Osteocyte (in vitro differentiated cells): ENCODE measurements around the gene FASTK. TPM values are rescaled to one million over a fixed set of nuclear protein-coding genes. Genes with fewer than 3 reads are reported as not detected.
A peak's percentile ranks its signal among the peaks of the same experiment; 100 is the strongest.

Experiments
- DNase-seq: peaks from one replicate; pipeline ENCODE4 v3.0.0; 2021; ENCODE audit warnings: mixed read lengths; ENCODE audit not compliant: unreplicated experiment; ENCODE audit errors: extremely low spot score
- H3K27ac Mint-ChIP-seq: one replicate; pipeline ENCODE4 v1.8.0; 2021; ENCODE audit warnings: mild to moderate bottlenecking, mixed read lengths; ENCODE audit not compliant: unreplicated experiment
- H3K27me3 Mint-ChIP-seq: one replicate; pipeline ENCODE4 v1.8.0; 2021; ENCODE audit warnings: mixed read lengths; ENCODE audit not compliant: unreplicated experiment
- H3K36me3 Mint-ChIP-seq: one replicate; pipeline ENCODE4 v1.8.0; 2021; ENCODE audit warnings: mixed read lengths; ENCODE audit not compliant: unreplicated experiment
- H3K4me1 Mint-ChIP-seq: one replicate; pipeline ENCODE4 v1.8.0; 2021; ENCODE audit warnings: mixed read lengths; ENCODE audit not compliant: unreplicated experiment
- H3K4me3 Mint-ChIP-seq: one replicate; pipeline ENCODE4 v1.8.0; 2021; ENCODE audit warnings: mild to moderate bottlenecking, moderate library complexity, mixed read lengths; ENCODE audit not compliant: unreplicated experiment
- H3K9me3 Mint-ChIP-seq: one replicate; pipeline ENCODE4 v1.8.0; 2021; ENCODE audit warnings: mixed read lengths; ENCODE audit not compliant: unreplicated experiment
- CTCF ChIP-seq: fragments of 200-600 bp; sonication (generic); IDR thresholded peaks from 2 replicates; pipeline ENCODE4 v1.5.0; 2021; ENCODE audit warnings: antibody characterized with exemption, mild to moderate bottlenecking, moderate library complexity
- total RNA-seq: library from RNA; stranded (reverse); gene quantifications from 2 replicates; pipeline ENCODE4 v1.2.1, GENCODE V29; 2021

FASTK gene
- total RNA-seq, 1 donor from 2014 or later = 104 TPM

- no peak for TF ChIP-seq CTCF
- H3K36me3 Mint-ChIP-seq = peaks cover 15% of the 10 kb centered on the region
- DNase-seq = no peak
- H3K27me3 Mint-ChIP-seq = no peaks in the 10 kb centered on the region
- H3K27ac Mint-ChIP-seq = no peak overlapping the region
- H3K9me3 Mint-ChIP-seq = no peaks in the 10 kb centered on the region
- no peak overlapping the region for H3K4me3 Mint-ChIP-seq
- H3K4me1 Mint-ChIP-seq = peaks cover 27% of the 10 kb centered on the region
Measured at GRCh38 chr7:151066273-151066974, 14.2 kb downstream of the FASTK start.

- H3K4me1 Mint-ChIP-seq = peaks cover 34% of the 10 kb centered on the region
- peaks cover 14% of the 10 kb centered on the region for H3K36me3 Mint-ChIP-seq
- no peak overlapping the region for H3K4me3 Mint-ChIP-seq
- H3K27me3 Mint-ChIP-seq = no peaks in the 10 kb centered on the region
- H3K27ac Mint-ChIP-seq = peak overlapping the region; percentile 14
- no peak for DNase-seq
- H3K9me3 Mint-ChIP-seq = no peaks in the 10 kb centered on the region
- no peak for TF ChIP-seq CTCF
Measured at GRCh38 chr7:151065516-151065915, 15.1 kb downstream of the FASTK start.

GRCh38 chr7:151064993-151065392, 15.6 kb downstream of the FASTK start:
- Mint-ChIP-seq H3K36me3 (peaks cover 14% of the 10 kb centered on the region), H3K4me1 (peaks cover 34% of the 10 kb centered on the region), H3K27ac (no peak overlapping the region), H3K4me3 (no peak overlapping the region), H3K27me3 (no peaks in the 10 kb centered on the region), H3K9me3 (no peaks in the 10 kb centered on the region)
- no peak for DNase-seq
- no peak for TF ChIP-seq CTCF

DNA sequence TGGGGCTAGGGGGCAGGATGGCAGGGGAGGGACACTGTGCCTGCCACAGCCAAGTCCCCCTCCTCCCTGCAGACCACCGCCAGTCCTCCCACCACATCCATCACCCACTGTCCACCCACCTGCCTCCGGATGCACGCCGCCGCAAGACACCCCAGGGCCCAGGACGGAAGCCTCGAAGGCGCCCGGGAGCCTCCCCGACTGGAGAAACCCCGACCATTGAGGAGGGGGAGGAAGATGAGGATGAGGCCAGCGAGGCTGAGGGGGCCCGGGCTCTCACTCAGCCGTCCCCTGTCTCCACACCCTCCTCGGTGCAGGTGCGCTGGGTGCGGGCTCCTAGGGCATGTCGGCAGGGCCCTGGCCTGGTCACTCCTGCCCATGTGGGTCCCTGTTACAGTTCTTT, 16.2 kb downstream of the FASTK start:
- H3K27me3 Mint-ChIP-seq = no peaks in the 10 kb centered on the region
- peaks cover 14% of the 10 kb centered on the region for H3K36me3 Mint-ChIP-seq
- no peak overlapping the region for H3K27ac Mint-ChIP-seq
- no peak for TF ChIP-seq CTCF
- no peaks in the 10 kb centered on the region for H3K9me3 Mint-ChIP-seq
- peaks cover 34% of the 10 kb centered on the region for H3K4me1 Mint-ChIP-seq
- DNase-seq = no peak
- H3K4me3 Mint-ChIP-seq = no peak overlapping the region

- Mint-ChIP-seq H3K36me3 (peaks cover 11% of the 10 kb centered on the region), H3K4me3 (peak overlapping the region; percentile 40), H3K4me1 (peaks cover 45% of the 10 kb centered on the region), H3K27me3 (no peaks in the 10 kb centered on the region), H3K9me3 (no peaks in the 10 kb centered on the region), H3K27ac (peak overlapping the region; percentile 62)
- DNase-seq = no peak
- TF ChIP-seq CTCF = no peak
Measured at GRCh38 chr7:151063212-151063561, 17.4 kb downstream of the FASTK start.
